GM06990 (cell line): ENCODE measurements around the gene RAPGEF2.
"Not testable (repeated sequence)": the region's sequence is repeated elsewhere in the genome, so short reads cannot be mapped to it uniquely, and the experiment has no call there.

Source experiments
- DNase-seq: peaks from one replicate; pipeline ENCODE4 v3.0.0-alpha.2; 2011; ENCODE audit not compliant: insufficient read length; ENCODE audit errors: extremely low read depth
- H3K27me3 ChIP-seq: replicated peaks from 2 replicates; pipeline ENCODE4 v1.6.0; 2011; ENCODE audit warnings: low read length; ENCODE audit not compliant: control insufficient read depth, insufficient read depth
- H3K36me3 ChIP-seq: 2 replicates; pipeline ENCODE4 v1.5.1; 2011; ENCODE audit warnings: low read length; ENCODE audit not compliant: control insufficient read depth, insufficient read depth
- H3K4me3 ChIP-seq: replicated peaks from 2 replicates; pipeline ENCODE4 v1.5.1; 2011; ENCODE audit warnings: low read depth, mild to moderate bottlenecking, control low read depth, low read length
- CTCF ChIP-seq: IDR thresholded peaks from 2 replicates; pipeline ENCODE4 v1.5.1; 2011; ENCODE audit warnings: low read length, control low read depth, mild to moderate bottlenecking, inconsistent platforms; ENCODE audit not compliant: insufficient read depth, poor library complexity, severe bottlenecking

The RAPGEF2 gene

GRCh38 chr4:159303435-159303834 is 200.6 kb downstream of the RAPGEF2 start:
- TF ChIP-seq CTCF, result no peak
- Histone ChIP-seq H3K36me3 (0 out of 2 replicates have a peak, but pooled peaks cover 1% of the 10 kb centered on the region), H3K4me3 (no peak overlapping the region), H3K27me3 (no peaks in the 10 kb centered on the region)
- no peak for DNase-seq

- TF ChIP-seq CTCF, result no peak
- Histone ChIP-seq H3K27me3 (no peaks in the 10 kb centered on the region), H3K4me3 (no peak overlapping the region), H3K36me3 (0 out of 2 replicates have a peak, but pooled peaks cover 1% of the 10 kb centered on the region)
- no peak for DNase-seq
These were observed 202.2 kb downstream of the RAPGEF2 start for GRCh38 chr4:159305129-159305528.

GRCh38 chr4:159307929-159308328 is 205.1 kb downstream of the RAPGEF2 start:
- no peak overlapping the region for H3K4me3 ChIP-seq
- H3K27me3 ChIP-seq, result no peaks in the 10 kb centered on the region
- 0 out of 2 replicates have a peak, but pooled peaks cover 1% of the 10 kb centered on the region for H3K36me3 ChIP-seq
- no peak for DNase-seq
- TF ChIP-seq CTCF, result no peak

- Histone ChIP-seq H3K4me3 (no peak overlapping the region), H3K27me3 (no peaks in the 10 kb centered on the region), H3K36me3 (0 out of 2 replicates have a peak, but pooled peaks cover 1% of the 10 kb centered on the region)
- DNase-seq, result no peak
- no peak for TF ChIP-seq CTCF
These were observed 205.9 kb downstream of the RAPGEF2 start for GRCh38 chr4:159308566-159309340.

- Histone ChIP-seq H3K36me3 (no peaks in the 10 kb centered on the region), H3K27me3 (no peaks in the 10 kb centered on the region), H3K4me3 (no peak overlapping the region)
- DNase-seq, result no peak
- TF ChIP-seq CTCF, result no peak
These were observed 209.4 kb downstream of the RAPGEF2 start for GRCh38 chr4:159312236-159312635.

GRCh38 chr4:159315879-159316278 is 213.0 kb downstream of the RAPGEF2 start:
- not testable (repeated sequence) for H3K4me3 ChIP-seq, DNase-seq, H3K27me3 ChIP-seq, H3K36me3 ChIP-seq
